Tibial artery (tissue), 4 donors: Measurements from ENCODE around the gene FAM168B.

Experiments used
- DNase-seq, 2 donors: peaks; one replicate each; pipeline ENCODE4 v3.0.0-alpha.2; 2019
- H3K27ac ChIP-seq, 2 donors: fragments of 200-600 bp; sonication (generic) in 1 of 2; 1 replicate in 1 of 2; 2 replicates in 1 of 2; pipeline ENCODE4 v1.5.1; 2018 to 2019; ENCODE audit warnings: mild to moderate bottlenecking in 1 of 2
- H3K27me3 ChIP-seq, 2 donors: fragments of 200-600 bp; sonication (generic) in 1 of 2; one replicate each; pipeline versions ENCODE4 v1.5.1 to v1.6.0; 2016 to 2019
- H3K36me3 ChIP-seq, 3 donors: fragments of 200-600 bp; sonication (generic) in 2 of 3; one replicate each; pipeline ENCODE4 v1.5.1; 2016 to 2019; ENCODE audit warnings: mild to moderate bottlenecking in 2 of 3
- H3K4me1 ChIP-seq, 4 donors: fragments of 200-600 bp; sonication (generic) in 2 of 4; 1 replicate in 3 of 4; 2 replicates in 1 of 4; pipeline ENCODE4 v1.5.1; 2016 to 2019
- H3K4me3 ChIP-seq, 2 donors: fragments of 200-600 bp; sonication (generic) in 1 of 2; 1 replicate in 1 of 2; 2 replicates in 1 of 2; pipeline ENCODE4 v1.5.1; 2018 to 2019; ENCODE audit warnings: mild to moderate bottlenecking in 2 of 2
- H3K9me3 ChIP-seq, 3 donors: fragments of 200-600 bp; sonication (generic) in 1 of 3; one replicate each; pipeline ENCODE4 v1.5.1; 2016 to 2019
- CTCF ChIP-seq, 2 experiments: fragments of 200-600 bp in 1 of 2; fragments of 450-650 bp in 1 of 2; IDR thresholded peaks; one replicate each; pipeline ENCODE4 v1.5.1; 2017 to 2019; ENCODE audit warnings: antibody characterized with exemption in 2 of 2, mild to moderate bottlenecking in 1 of 2, moderate library complexity in 1 of 2
- intact Hi-C: fragments of 100-400 bp; cut with DNase I; formaldehyde crosslinking; loops from one replicate; pipeline ENCODE4 v1.15.0; 2023; ENCODE audit warnings: low total_unique reads

FAM168B gene

GRCh38 chr2:131064589-131065512 is 28.4 kb downstream of the FAM168B start:
- intact Hi-C loops = no loop called here
- Histone ChIP-seq H3K9me3 (no peaks in the 10 kb centered on the region), H3K27ac (no peak overlapping the region), H3K27me3 (no peaks in the 10 kb centered on the region), H3K4me3 (no peak overlapping the region), H3K36me3 (peaks cover 8 to 45% (median 23%) of the 10 kb centered on the region in 3 donors), H3K4me1 (peaks cover 0 to 27% (median 9%) of the 10 kb centered on the region in 4 donors)
- no peak for DNase-seq
- TF ChIP-seq CTCF (IDR thresholded peaks at IDR 0.05) = no peak

GRCh38 chr2:131063501-131064283 is 29.6 kb downstream of the FAM168B start:
- peaks cover 0 to 27% (median 9%) of the 10 kb centered on the region in 4 donors for H3K4me1 ChIP-seq
- no peaks in the 10 kb centered on the region for H3K27me3 ChIP-seq
- DNase-seq = no peak
- no peak overlapping the region for H3K27ac ChIP-seq
- peaks cover 5 to 35% (median 19%) of the 10 kb centered on the region in 3 donors for H3K36me3 ChIP-seq
- intact Hi-C loops = no loop called here
- H3K9me3 ChIP-seq = no peaks in the 10 kb centered on the region
- no peak for TF ChIP-seq CTCF (IDR thresholded peaks at IDR 0.05)
- no peak overlapping the region for H3K4me3 ChIP-seq

GRCh38 chr2:131058920-131059319 is 34.3 kb downstream of the FAM168B start:
- no peaks in the 10 kb centered on the region for H3K27me3 ChIP-seq
- peaks cover 0 to 40% (median 17%) of the 10 kb centered on the region in 4 donors for H3K4me1 ChIP-seq
- no peak for DNase-seq
- TF ChIP-seq CTCF (IDR thresholded peaks at IDR 0.05) = no peak
- no peak overlapping the region for H3K27ac ChIP-seq
- no peaks in the 10 kb centered on the region for H3K9me3 ChIP-seq
- H3K36me3 ChIP-seq = peaks cover 9 to 52% (median 20%) of the 10 kb centered on the region in 3 donors
- no peak overlapping the region for H3K4me3 ChIP-seq
- intact Hi-C loops = no loop called here

GRCh38 chr2:131058214-131058843 is 34.9 kb downstream of the FAM168B start:
- no peaks in the 10 kb centered on the region for H3K9me3 ChIP-seq
- H3K36me3 ChIP-seq = peaks cover 9 to 58% (median 25%) of the 10 kb centered on the region in 3 donors
- peaks cover 0 to 34% (median 14%) of the 10 kb centered on the region in 4 donors for H3K4me1 ChIP-seq
- no peak overlapping the region for H3K27ac ChIP-seq
- TF ChIP-seq CTCF (IDR thresholded peaks at IDR 0.05) = no peak
- no peak overlapping the region for H3K4me3 ChIP-seq
- DNase-seq = no peak
- no peaks in the 10 kb centered on the region for H3K27me3 ChIP-seq
- intact Hi-C loops = no loop called here

DNA sequence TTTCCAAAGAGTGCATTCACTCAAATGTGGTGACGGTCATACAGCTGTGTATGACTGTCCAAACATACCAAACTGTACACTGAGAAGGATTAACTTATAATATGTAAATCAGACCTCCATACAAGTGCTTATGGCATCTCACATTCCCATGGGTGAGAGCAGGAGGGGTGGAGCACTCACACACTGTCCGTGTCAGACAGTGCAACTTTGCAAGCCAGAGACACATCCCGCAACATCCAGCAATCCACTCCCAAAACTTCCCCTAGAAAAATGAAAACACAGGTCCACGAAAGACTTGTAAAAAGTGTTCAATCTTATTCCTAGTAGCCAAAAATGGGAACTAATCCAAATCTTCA is 36.4 kb downstream of the FAM168B start:
- H3K27ac ChIP-seq = no peak overlapping the region
- peaks cover 21 to 66% (median 39%) of the 10 kb centered on the region in 3 donors for H3K36me3 ChIP-seq
- H3K9me3 ChIP-seq = no peaks in the 10 kb centered on the region
- DNase-seq = no peak
- intact Hi-C loops = no loop called here
- no peak overlapping the region for H3K4me3 ChIP-seq
- peaks cover 0 to 31% (median 14%) of the 10 kb centered on the region in 4 donors for H3K4me1 ChIP-seq
- TF ChIP-seq CTCF (IDR thresholded peaks at IDR 0.05) = no peak
- no peaks in the 10 kb centered on the region for H3K27me3 ChIP-seq
